Thoracic aorta (tissue), 2 donors: ENCODE results near the gene ATAD3A. TPM values are rescaled to one million over a fixed set of nuclear protein-coding genes. Genes with fewer than 3 reads are reported as not detected.

ENCODE experiments used
- ATAC-seq: fragments of 150-250 bp; one replicate; pipeline ENCODE4 v1.8.0; 2017; ENCODE audit warnings: low read depth; ENCODE audit not compliant: insufficient number of reproducible peaks, low FRiP score
- DNase-seq: peaks from one replicate; pipeline ENCODE4 v3.0.0-alpha.2; 2020; ENCODE audit warnings: low spot score
- H3K27ac ChIP-seq, 2 donors: fragments of 200-600 bp; sonication (generic); 1 replicate in 1 of 2; 2 replicates in 1 of 2; pipeline ENCODE4 v1.5.1; 2016; ENCODE audit warnings: mild to moderate bottlenecking in 2 of 2, moderate library complexity in 2 of 2
- H3K27me3 ChIP-seq: fragments of 200-600 bp; sonication (generic); replicated peaks from 2 replicates; pipeline ENCODE4 v1.6.0; 2016; ENCODE audit warnings: mild to moderate bottlenecking; ENCODE audit not compliant: insufficient read depth
- H3K36me3 ChIP-seq: fragments of 200-600 bp; sonication (generic); one replicate; pipeline ENCODE4 v1.5.1; 2016
- H3K4me1 ChIP-seq, 2 donors: fragments of 200-600 bp; sonication (generic); 1 replicate in 1 of 2; 2 replicates in 1 of 2; pipeline versions ENCODE4 v1.5.1 to v1.6.0; 2016; ENCODE audit warnings: low read depth in 2 of 2, mild to moderate bottlenecking in 1 of 2; ENCODE audit not compliant: control insufficient read depth in 1 of 2
- H3K4me3 ChIP-seq: fragments of 200-600 bp; sonication (generic); 2 replicates; pipeline ENCODE4 v1.5.1; 2016; ENCODE audit warnings: mild to moderate bottlenecking
- H3K9me3 ChIP-seq: fragments of 200-600 bp; sonication (generic); 2 replicates; pipeline ENCODE4 v1.5.1; 2016
- CTCF ChIP-seq: fragments of 200-600 bp; sonication (generic); IDR thresholded peaks from one replicate; pipeline ENCODE4 v1.5.1; 2019; ENCODE audit warnings: antibody characterized with exemption
- total RNA-seq, 2 donors: library from RNA; depleted of rRNA; stranded (reverse); fragments of >200 nt; gene quantifications; one replicate each; pipeline versions ENCODE4 v1.1.0 to v1.2.3, GENCODE V29; 2016

Gene ATAD3A
- total RNA-seq, 2 donors from 2014 or later, result 16.7 to 17.6 TPM

- Histone ChIP-seq H3K9me3 (no peaks in the 10 kb centered on the region), H3K36me3 (peaks cover 8% of the 10 kb centered on the region), H3K4me3 (peak overlapping the region; percentile 79), H3K27me3 (no peaks in the 10 kb centered on the region), H3K4me1 (peaks cover 10 to 19% of the 10 kb centered on the region in 2 donors), H3K27ac (peak overlapping the region; percentile 58 to 71)
- no peak for DNase-seq
- ATAC-seq, result peak; percentile 31
- no peak for TF ChIP-seq CTCF
These were observed 29.1 kb downstream of the ATAD3A start for GRCh38 chr1:1540818-1541628.

- TF ChIP-seq CTCF, result no peak
- Histone ChIP-seq H3K9me3 (no peaks in the 10 kb centered on the region), H3K36me3 (peaks cover 9% of the 10 kb centered on the region), H3K4me3 (no peak overlapping the region), H3K27ac (no peak overlapping the region), H3K4me1 (peaks cover 10 to 19% of the 10 kb centered on the region in 2 donors), H3K27me3 (no peaks in the 10 kb centered on the region)
- DNase-seq (no peak), ATAC-seq (no peak)
These were observed 30.2 kb downstream of the ATAD3A start for GRCh38 chr1:1541956-1542765.

- DNase-seq (no peak), ATAC-seq (no peak)
- Histone ChIP-seq H3K27me3 (no peaks in the 10 kb centered on the region), H3K4me3 (no peak overlapping the region), H3K36me3 (peaks cover 12% of the 10 kb centered on the region), H3K27ac (no peak overlapping the region), H3K4me1 (peaks cover 10 to 19% of the 10 kb centered on the region in 2 donors), H3K9me3 (no peaks in the 10 kb centered on the region)
- no peak for TF ChIP-seq CTCF
These were observed 31.1 kb downstream of the ATAD3A start for GRCh38 chr1:1542766-1543705.

GRCh38 chr1:1543706-1544099 lies 31.7 kb downstream of the ATAD3A start:
- Histone ChIP-seq H3K9me3 (no peaks in the 10 kb centered on the region), H3K4me3 (no peak overlapping the region), H3K27me3 (no peaks in the 10 kb centered on the region), H3K36me3 (peaks cover 12% of the 10 kb centered on the region), H3K4me1 (peaks cover 10 to 15% of the 10 kb centered on the region in 2 donors), H3K27ac (no peak overlapping the region)
- no peak for TF ChIP-seq CTCF
- no peak for ATAC-seq
- no peak for DNase-seq
